ENCODE data around the gene GH1.
"Not testable (repeated sequence)": the region's sequence is repeated elsewhere in the genome, so short reads cannot be mapped to it uniquely, and the experiment has no call there.

The GH1 gene

DNA sequence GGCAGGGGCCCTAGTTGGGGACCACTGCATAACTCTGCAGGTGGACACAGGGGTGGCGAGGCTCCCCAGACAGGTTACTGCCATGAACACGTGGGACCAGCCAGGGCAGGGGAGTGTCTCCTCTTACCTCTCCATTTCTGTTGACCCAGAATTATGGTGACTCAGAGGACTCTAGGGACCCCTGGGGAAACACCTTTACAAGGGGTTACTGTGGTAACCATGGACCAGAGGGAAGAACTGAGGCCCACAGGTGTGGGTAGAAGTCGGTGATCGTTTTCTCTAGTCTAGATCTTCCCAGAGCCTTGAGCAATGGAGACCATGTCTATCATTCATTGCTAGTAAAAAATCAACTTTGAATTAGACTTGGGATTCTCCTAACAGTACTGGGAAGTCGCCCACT is 2.1 kb upstream of the GH1 start:
- not testable (repeated sequence) for H3K4me1 ChIP-seq (ENCODE audit: control insufficient read depth, insufficient read depth, low read length, unreplicated experiment); H3K36me3 ChIP-seq (ENCODE audit: insufficient read depth, low read length); H3K4me3 ChIP-seq (ENCODE audit: low read depth, low read length); H3K27ac ChIP-seq (ENCODE audit: low read depth, low read length); H3K27me3 ChIP-seq (ENCODE audit: insufficient read depth, low read length); H3K79me2 ChIP-seq (ENCODE audit: control insufficient read depth, insufficient read depth, low read length, unreplicated experiment); H2AFZ ChIP-seq (ENCODE audit: low read length, unreplicated experiment)

DNA sequence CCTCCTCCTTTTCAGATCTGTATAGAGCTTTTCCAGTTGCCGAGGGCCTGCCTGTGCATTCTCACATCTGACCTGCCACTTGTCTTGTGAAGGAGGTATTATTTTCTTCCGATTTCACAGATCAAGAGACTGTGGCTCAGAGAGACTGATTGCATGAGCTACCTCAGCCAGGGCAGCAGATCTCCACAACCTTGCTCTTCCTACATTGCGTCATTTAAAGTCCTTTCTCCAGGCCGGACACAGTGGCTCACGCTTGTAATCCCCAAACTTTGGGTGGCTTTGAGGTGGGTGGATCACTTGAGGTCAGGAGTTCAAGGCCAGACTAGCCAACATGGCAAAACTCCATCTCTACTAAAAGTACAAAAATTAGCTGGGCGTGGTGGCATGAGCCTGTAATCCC is 1.4 kb upstream of the GH1 start:
- not testable (repeated sequence) for H3K27me3 ChIP-seq (ENCODE audit: insufficient read depth, low read length); H3K4me3 ChIP-seq (ENCODE audit: low read depth, low read length); H3K27ac ChIP-seq (ENCODE audit: low read depth, low read length); H2AFZ ChIP-seq (ENCODE audit: low read length, unreplicated experiment); H3K79me2 ChIP-seq (ENCODE audit: control insufficient read depth, insufficient read depth, low read length, unreplicated experiment); H3K4me1 ChIP-seq (ENCODE audit: control insufficient read depth, insufficient read depth, low read length, unreplicated experiment); H3K36me3 ChIP-seq (ENCODE audit: insufficient read depth, low read length)

DNA sequence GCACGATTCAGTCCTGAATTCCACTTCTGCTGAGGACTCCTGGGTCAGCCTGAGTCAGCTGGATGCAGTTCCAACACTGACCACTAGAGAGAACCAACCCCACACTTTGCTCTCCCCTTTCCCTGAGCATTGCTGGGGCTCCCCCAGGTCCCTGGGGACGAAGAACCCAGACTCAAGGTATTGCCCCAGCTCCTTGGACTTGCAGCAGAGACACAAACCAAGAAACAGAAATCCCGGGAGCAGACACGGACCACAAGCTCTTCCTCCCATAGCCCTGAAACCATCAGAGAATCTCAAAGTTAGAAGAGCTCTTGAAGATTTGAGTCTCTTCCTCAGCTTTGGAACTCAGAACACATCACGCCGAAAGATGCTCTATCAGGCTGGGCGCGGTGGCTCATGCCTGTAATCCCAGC is 678 bp upstream of the GH1 start:
- H3K27ac ChIP-seq (ENCODE audit: low read depth, low read length), result no peak overlapping the region
- H3K79me2 ChIP-seq (ENCODE audit: control insufficient read depth, insufficient read depth, low read length, unreplicated experiment), result no peaks in the 10 kb centered on the region
- H3K4me1 ChIP-seq (ENCODE audit: control insufficient read depth, insufficient read depth, low read length, unreplicated experiment), result no peaks in the 10 kb centered on the region
- H3K27me3 ChIP-seq (ENCODE audit: insufficient read depth, low read length), result peaks cover 5% of the 10 kb centered on the region
- no peak overlapping the region for H3K4me3 ChIP-seq (ENCODE audit: low read depth, low read length)
- no peak overlapping the region for H2AFZ ChIP-seq (ENCODE audit: low read length, unreplicated experiment)
- no peaks in the 10 kb centered on the region for H3K36me3 ChIP-seq (ENCODE audit: insufficient read depth, low read length)

DNA sequence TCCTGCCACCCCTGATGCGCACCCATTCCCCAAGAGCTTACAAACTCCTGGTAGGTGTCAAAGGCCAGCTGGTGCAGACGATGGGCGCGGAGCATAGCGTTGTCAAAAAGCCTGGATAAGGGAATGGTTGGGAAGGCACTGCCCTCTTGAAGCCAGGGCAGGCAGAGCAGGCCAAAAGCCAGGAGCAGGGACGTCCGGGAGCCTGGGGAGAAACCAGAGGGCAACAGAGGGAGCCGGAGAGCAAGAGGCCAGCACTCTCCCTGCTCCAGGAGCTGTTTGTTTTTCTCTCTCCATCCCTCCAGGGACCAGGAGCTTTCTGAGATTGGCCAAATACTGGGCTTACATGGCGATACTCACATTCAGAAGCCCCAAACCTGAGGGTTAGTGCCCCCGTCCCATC is 334 bp downstream of the GH1 start:
- Histone ChIP-seq H3K4me3 (ENCODE audit: low read depth, low read length) (no peak overlapping the region), H3K4me1 (ENCODE audit: control insufficient read depth, insufficient read depth, low read length, unreplicated experiment) (no peaks in the 10 kb centered on the region), H3K79me2 (ENCODE audit: control insufficient read depth, insufficient read depth, low read length, unreplicated experiment) (no peaks in the 10 kb centered on the region)

DNA sequence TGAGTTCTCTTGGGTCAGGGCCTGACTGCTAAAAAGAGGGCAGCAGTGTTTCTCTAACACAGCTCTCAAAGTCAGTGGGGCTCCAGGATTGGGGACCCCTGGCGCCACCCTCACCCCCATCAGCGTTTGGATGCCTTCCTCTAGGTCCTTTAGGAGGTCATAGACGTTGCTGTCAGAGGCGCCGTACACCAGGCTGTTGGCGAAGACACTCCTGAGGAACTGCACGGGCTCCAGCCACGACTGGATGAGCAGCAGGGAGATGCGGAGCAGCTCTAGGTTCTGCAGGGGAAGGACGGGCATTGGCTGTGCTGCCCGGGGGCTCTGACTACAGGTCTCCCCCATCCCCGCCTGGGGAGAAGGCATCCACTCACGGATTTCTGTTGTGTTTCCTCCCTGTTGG is 993 bp downstream of the GH1 start:
- Histone ChIP-seq H3K4me3 (ENCODE audit: low read depth, low read length) (no peak overlapping the region), H3K79me2 (ENCODE audit: control insufficient read depth, insufficient read depth, low read length, unreplicated experiment) (no peaks in the 10 kb centered on the region), H3K27me3 (ENCODE audit: insufficient read depth, low read length) (peaks cover 5% of the 10 kb centered on the region), H3K4me1 (ENCODE audit: control insufficient read depth, insufficient read depth, low read length, unreplicated experiment) (no peaks in the 10 kb centered on the region), H2AFZ (ENCODE audit: low read length, unreplicated experiment) (no peak overlapping the region), H3K36me3 (ENCODE audit: insufficient read depth, low read length) (no peaks in the 10 kb centered on the region), H3K27ac (ENCODE audit: low read depth, low read length) (no peak overlapping the region)

More for the DNA sequence above, 334 bp downstream of the GH1 start:
- Histone ChIP-seq H3K36me3 (ENCODE audit: insufficient read depth, low read length) (no peaks in the 10 kb centered on the region), H2AFZ (ENCODE audit: low read length, unreplicated experiment) (no peak overlapping the region), H3K27ac (ENCODE audit: low read depth, low read length) (no peak overlapping the region), H3K27me3 (ENCODE audit: insufficient read depth, low read length) (peaks cover 5% of the 10 kb centered on the region)

DNA sequence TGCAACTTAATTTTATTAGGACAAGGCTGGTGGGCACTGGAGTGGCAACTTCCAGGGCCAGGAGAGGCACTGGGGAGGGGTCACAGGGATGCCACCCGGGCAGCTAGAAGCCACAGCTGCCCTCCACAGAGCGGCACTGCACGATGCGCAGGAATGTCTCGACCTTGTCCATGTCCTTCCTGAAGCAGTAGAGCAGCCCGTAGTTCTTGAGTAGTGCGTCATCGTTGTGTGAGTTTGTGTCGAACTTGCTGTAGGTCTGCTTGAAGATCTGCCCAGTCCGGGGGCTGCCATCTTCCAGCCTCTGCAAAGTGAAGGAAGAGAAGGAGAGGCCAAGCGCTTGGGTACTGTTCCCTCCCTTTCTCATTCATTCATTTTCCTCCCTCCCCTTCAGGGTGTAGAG is 1.4 kb downstream of the GH1 start:
- H3K4me3 ChIP-seq (ENCODE audit: low read depth, low read length); H3K4me1 ChIP-seq (ENCODE audit: control insufficient read depth, insufficient read depth, low read length, unreplicated experiment); H3K27me3 ChIP-seq (ENCODE audit: insufficient read depth, low read length); H3K27ac ChIP-seq (ENCODE audit: low read depth, low read length); H3K79me2 ChIP-seq (ENCODE audit: control insufficient read depth, insufficient read depth, low read length, unreplicated experiment); H2AFZ ChIP-seq (ENCODE audit: low read length, unreplicated experiment); H3K36me3 ChIP-seq (ENCODE audit: insufficient read depth, low read length): not testable (repeated sequence)

DNA sequence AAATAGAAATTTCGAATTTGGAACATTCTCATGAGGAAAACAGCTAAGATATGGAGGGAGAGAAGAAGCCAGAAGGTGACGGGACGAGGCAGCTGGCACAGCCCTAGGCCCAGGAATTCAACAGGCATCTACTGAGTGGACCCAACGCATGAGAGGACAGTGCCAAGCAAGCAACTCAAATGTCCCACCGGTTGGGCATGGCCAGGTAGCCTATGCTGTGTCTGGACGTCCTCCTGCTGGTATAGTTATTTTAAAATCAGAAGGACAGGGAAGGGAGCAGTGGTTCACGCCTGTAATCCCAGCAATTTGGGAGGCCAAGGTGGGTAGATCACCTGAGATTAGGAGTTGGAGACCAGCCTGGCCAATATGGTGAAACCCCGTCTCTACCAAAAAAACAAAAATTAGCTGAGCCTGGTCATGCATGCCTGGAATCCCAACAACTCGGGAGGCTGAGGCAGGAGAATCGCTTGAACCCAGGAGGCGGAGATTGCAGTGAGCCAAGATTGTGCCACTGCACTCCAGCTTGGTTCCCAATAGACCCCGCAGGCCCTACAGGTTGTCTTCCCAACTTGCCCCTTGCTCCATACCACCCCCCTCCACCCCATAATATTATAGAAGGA is 2.0 kb downstream of the GH1 start:
- no peak overlapping the region for H3K27ac ChIP-seq (ENCODE audit: low read depth, low read length)
- no peaks in the 10 kb centered on the region for H3K36me3 ChIP-seq (ENCODE audit: insufficient read depth, low read length)
- H3K27me3 ChIP-seq (ENCODE audit: insufficient read depth, low read length), result peaks cover 5% of the 10 kb centered on the region
- no peaks in the 10 kb centered on the region for H3K4me1 ChIP-seq (ENCODE audit: control insufficient read depth, insufficient read depth, low read length, unreplicated experiment)
- H3K4me3 ChIP-seq (ENCODE audit: low read depth, low read length), result no peak overlapping the region
- no peaks in the 10 kb centered on the region for H3K79me2 ChIP-seq (ENCODE audit: control insufficient read depth, insufficient read depth, low read length, unreplicated experiment)
- no peak overlapping the region for H2AFZ ChIP-seq (ENCODE audit: low read length, unreplicated experiment)

DNA sequence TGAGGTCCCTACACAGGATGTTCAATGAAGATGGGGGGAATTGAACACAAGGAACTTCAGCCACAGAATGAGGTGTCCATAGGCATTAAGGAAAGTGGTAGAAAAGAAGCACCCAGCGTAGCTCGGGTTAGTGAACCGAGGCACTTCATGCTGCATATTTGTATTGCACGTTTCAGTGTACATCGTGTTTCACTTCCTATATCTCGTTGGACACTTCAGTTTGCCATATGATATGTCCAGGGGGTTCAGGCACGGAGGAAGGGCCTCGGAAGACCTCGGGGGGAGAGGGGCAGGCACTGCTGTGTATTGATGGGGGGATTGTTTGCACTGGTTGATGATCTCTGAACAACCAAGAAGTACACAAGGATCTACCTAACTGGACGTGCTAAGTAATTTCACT is 2.9 kb downstream of the GH1 start:
- H2AFZ ChIP-seq (ENCODE audit: low read length, unreplicated experiment); H3K4me1 ChIP-seq (ENCODE audit: control insufficient read depth, insufficient read depth, low read length, unreplicated experiment); H3K36me3 ChIP-seq (ENCODE audit: insufficient read depth, low read length); H3K27me3 ChIP-seq (ENCODE audit: insufficient read depth, low read length); H3K27ac ChIP-seq (ENCODE audit: low read depth, low read length); H3K79me2 ChIP-seq (ENCODE audit: control insufficient read depth, insufficient read depth, low read length, unreplicated experiment); H3K4me3 ChIP-seq (ENCODE audit: low read depth, low read length): not testable (repeated sequence)

DNA sequence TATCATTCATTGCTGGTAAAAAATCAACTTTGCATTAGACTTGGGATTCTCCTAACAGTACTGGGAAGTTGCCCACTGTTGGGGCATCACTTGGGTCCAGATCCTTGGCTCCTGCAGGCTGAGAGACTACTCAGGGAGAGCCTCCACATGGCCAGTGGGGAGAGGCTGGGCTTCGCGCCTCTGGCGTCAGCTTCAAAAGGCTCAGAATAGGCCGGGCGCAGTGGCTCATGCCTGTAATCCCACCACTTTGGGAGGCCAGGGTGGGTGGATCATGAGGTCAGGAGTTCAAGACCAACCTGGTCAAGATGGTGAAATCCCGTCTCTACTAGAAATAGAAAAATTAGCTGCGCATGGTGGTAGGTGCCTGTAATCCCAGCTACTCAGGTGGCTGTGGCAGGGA is 4.2 kb downstream of the GH1 start:
- no peak overlapping the region for H3K4me3 ChIP-seq (ENCODE audit: low read depth, low read length)

DNA sequence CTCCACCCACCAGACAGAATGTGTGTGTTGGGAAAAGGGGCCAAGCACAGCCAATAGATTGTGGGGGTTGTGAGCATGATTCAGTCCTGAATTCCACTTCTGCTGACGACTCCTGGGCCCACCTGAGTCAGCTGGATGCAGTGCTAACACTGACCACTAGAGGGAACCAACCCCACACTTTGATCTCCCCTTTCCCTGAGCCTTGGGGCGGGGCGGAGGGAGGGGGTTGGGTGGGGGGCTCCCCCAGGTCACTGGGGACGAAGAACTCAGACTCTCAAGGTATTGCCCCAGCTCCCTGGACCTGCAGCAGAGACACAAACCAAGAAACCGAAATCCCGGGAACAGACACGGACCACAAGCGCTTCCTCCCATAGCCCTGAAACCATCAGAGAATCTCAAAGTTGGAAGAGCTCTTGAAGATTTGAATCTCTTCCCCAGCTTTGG is 7.0 kb downstream of the GH1 start:
- peaks cover 18% of the 10 kb centered on the region for H3K27me3 ChIP-seq (ENCODE audit: insufficient read depth, low read length)
- H3K4me3 ChIP-seq (ENCODE audit: low read depth, low read length), result no peak overlapping the region
- H2AFZ ChIP-seq (ENCODE audit: low read length, unreplicated experiment), result no peak overlapping the region
- H3K4me1 ChIP-seq (ENCODE audit: control insufficient read depth, insufficient read depth, low read length, unreplicated experiment), result no peaks in the 10 kb centered on the region
- no peaks in the 10 kb centered on the region for H3K79me2 ChIP-seq (ENCODE audit: control insufficient read depth, insufficient read depth, low read length, unreplicated experiment)
- H3K36me3 ChIP-seq (ENCODE audit: insufficient read depth, low read length), result no peaks in the 10 kb centered on the region
- H3K27ac ChIP-seq (ENCODE audit: low read depth, low read length), result no peak overlapping the region

More for the DNA sequence above, 4.2 kb downstream of the GH1 start:
- Histone ChIP-seq H3K4me1 (ENCODE audit: control insufficient read depth, insufficient read depth, low read length, unreplicated experiment) (no peaks in the 10 kb centered on the region), H2AFZ (ENCODE audit: low read length, unreplicated experiment) (no peak overlapping the region), H3K27me3 (ENCODE audit: insufficient read depth, low read length) (peaks cover 14% of the 10 kb centered on the region), H3K79me2 (ENCODE audit: control insufficient read depth, insufficient read depth, low read length, unreplicated experiment) (no peaks in the 10 kb centered on the region), H3K36me3 (ENCODE audit: insufficient read depth, low read length) (no peaks in the 10 kb centered on the region), H3K27ac (ENCODE audit: low read depth, low read length) (no peak overlapping the region)

DNA sequence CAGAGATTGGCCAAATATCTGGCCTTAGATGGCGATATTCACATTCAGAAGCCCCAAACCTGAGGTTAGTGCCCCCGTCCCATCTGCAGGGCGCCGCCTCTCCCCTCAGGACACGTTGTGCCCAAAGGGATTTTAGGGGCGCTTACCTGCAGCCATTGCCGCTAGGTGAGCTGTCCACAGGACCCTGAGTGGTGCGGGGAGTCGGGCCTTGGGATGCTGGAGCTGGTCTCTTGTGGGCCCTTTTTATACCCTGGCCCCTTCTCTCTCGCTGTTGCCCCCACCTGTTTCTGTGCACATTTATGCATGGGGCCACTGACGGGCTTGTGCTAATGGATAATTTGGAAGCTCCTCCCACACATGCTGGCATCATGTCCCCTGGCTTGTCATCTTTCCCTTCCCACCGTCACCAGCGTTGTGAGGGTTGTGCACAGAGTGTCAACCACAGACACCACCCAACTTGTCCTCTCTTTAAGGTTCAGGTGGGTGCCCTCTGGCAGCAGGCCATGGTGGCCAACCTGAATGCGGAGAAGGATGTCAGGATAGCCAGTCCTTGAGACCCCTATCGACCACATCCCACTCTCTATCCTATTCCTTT is 7.5 kb downstream of the GH1 start, which contains the start of gene CSHL1:
CSHL1 (minus strand) TSS at position 218 of the 595 bp plus-strand sequence; CDS start at position 156, 62 bp downstream.
- H3K4me3 ChIP-seq (ENCODE audit: low read depth, low read length), result no peak within 1 kb of the TSS

More for the DNA sequence above, 7.5 kb downstream of the GH1 start, which contains the start of gene CSHL1:
- Histone ChIP-seq H3K36me3 (ENCODE audit: insufficient read depth, low read length) (no peaks in the 10 kb centered on the region), H3K27me3 (ENCODE audit: insufficient read depth, low read length) (peaks cover 14% of the 10 kb centered on the region), H2AFZ (ENCODE audit: low read length, unreplicated experiment) (no peak within 1 kb of the TSS), H3K27ac (ENCODE audit: low read depth, low read length) (no peak within 1 kb of the TSS), H3K79me2 (ENCODE audit: control insufficient read depth, insufficient read depth, low read length, unreplicated experiment) (no peaks in the 10 kb centered on the region), H3K4me1 (ENCODE audit: control insufficient read depth, insufficient read depth, low read length, unreplicated experiment) (no peaks in the 10 kb centered on the region)

Data from ACC112 (cell line).